H9 (cell line): ENCODE data around the gene HS6ST2. TPM values are rescaled to one million over a fixed set of nuclear protein-coding genes. Genes with fewer than 3 reads are reported as not detected.

Source experiments
- DNase-seq: peaks from one replicate; pipeline ENCODE4 v3.0.0-alpha.2; 2017
- H2AFZ ChIP-seq: one replicate; pipeline ENCODE4 v1.6.1; 2013; ENCODE audit warnings: mild to moderate bottlenecking, low read length, control low read depth, moderate library complexity
- H2AK5ac ChIP-seq: 2 replicates; pipeline ENCODE4 v1.6.1; 2013; ENCODE audit warnings: low read length, control low read depth, mixed read lengths; ENCODE audit not compliant: insufficient read length
- H2BK120ac ChIP-seq: one replicate; pipeline ENCODE4 v1.6.1; 2013; ENCODE audit warnings: low read depth, mild to moderate bottlenecking, low read length, control low read depth, inconsistent platforms; ENCODE audit not compliant: poor library complexity, severe bottlenecking
- H2BK12ac ChIP-seq: 2 replicates; pipeline ENCODE4 v1.6.1; 2013; ENCODE audit warnings: low read length, control low read depth, mixed read lengths, low read depth; ENCODE audit not compliant: insufficient read length
- H2BK15ac ChIP-seq: 2 replicates; pipeline ENCODE4 v1.6.1; 2013; ENCODE audit warnings: low read depth, low read length, control low read depth
- H2BK20ac ChIP-seq: one replicate; pipeline ENCODE4 v1.6.1; 2013; ENCODE audit warnings: low read depth, mild to moderate bottlenecking, low read length, control low read depth, inconsistent platforms; ENCODE audit not compliant: poor library complexity, severe bottlenecking
- H2BK5ac ChIP-seq: 2 replicates; pipeline ENCODE4 v1.6.1; 2013; ENCODE audit warnings: low read length, control low read depth, mixed read lengths; ENCODE audit not compliant: insufficient read length
- H3K14ac ChIP-seq: 2 replicates; pipeline ENCODE4 v1.6.1; 2013; ENCODE audit warnings: low read length, control low read depth; ENCODE audit not compliant: insufficient read depth
- H3K18ac ChIP-seq: 2 replicates; pipeline ENCODE4 v1.6.1; 2013; ENCODE audit warnings: low read depth, mild to moderate bottlenecking, mixed read lengths, low read length, control low read depth; ENCODE audit not compliant: insufficient read length
- H3K23ac ChIP-seq: 2 replicates; pipeline ENCODE4 v1.6.1; 2013; ENCODE audit warnings: low read length, control low read depth, mixed read lengths, low read depth; ENCODE audit not compliant: insufficient read length
- H3K23me2 ChIP-seq: 2 replicates; pipeline ENCODE4 v1.6.1; 2013; ENCODE audit warnings: low read depth, mild to moderate bottlenecking, mixed read lengths, low read length, control low read depth; ENCODE audit not compliant: insufficient read length, poor library complexity, severe bottlenecking
- H3K27ac ChIP-seq: 2 replicates; pipeline ENCODE4 v1.5.1; 2013; ENCODE audit warnings: low read length, control low read depth, mixed read lengths, low read depth; ENCODE audit not compliant: insufficient read length
- H3K27me3 ChIP-seq: 2 replicates; pipeline ENCODE4 v1.6.1; 2013; ENCODE audit warnings: low read length, control low read depth, inconsistent platforms; ENCODE audit not compliant: insufficient read depth
- H3K4ac ChIP-seq: 2 replicates; pipeline ENCODE4 v1.6.1; 2013; ENCODE audit warnings: low read depth, mild to moderate bottlenecking, control low read depth, inconsistent platforms, low read length, moderate library complexity
- H3K4me1 ChIP-seq: 2 replicates; pipeline ENCODE4 v1.6.1; 2013; ENCODE audit warnings: low read length, control low read depth, inconsistent platforms; ENCODE audit not compliant: insufficient read depth
- H3K4me2 ChIP-seq: 2 replicates; pipeline ENCODE4 v1.6.1; 2013; ENCODE audit warnings: low read length, control low read depth, mixed read lengths; ENCODE audit not compliant: insufficient read length, insufficient read depth
- H3K56ac ChIP-seq: 2 replicates; pipeline ENCODE4 v1.6.1; 2013; ENCODE audit warnings: low read depth, mild to moderate bottlenecking, mixed read lengths, low read length, control low read depth; ENCODE audit not compliant: insufficient read length
- H3K79me1 ChIP-seq: 2 replicates; pipeline ENCODE4 v1.6.1; 2013; ENCODE audit warnings: low read depth, mild to moderate bottlenecking, moderate library complexity, low read length, control low read depth, inconsistent platforms; ENCODE audit not compliant: insufficient read depth, poor library complexity, severe bottlenecking
- H3K79me2 ChIP-seq: 2 replicates; pipeline ENCODE4 v1.6.1; 2013; ENCODE audit warnings: low read length, control low read depth, inconsistent platforms; ENCODE audit not compliant: insufficient read depth
- H3K9ac ChIP-seq: 2 replicates; pipeline ENCODE4 v1.6.1; 2013; ENCODE audit warnings: low read length, control low read depth, mixed read lengths; ENCODE audit not compliant: insufficient read length; ENCODE audit errors: extremely low read depth
- H3K9me3 ChIP-seq: one replicate; pipeline ENCODE4 v1.6.1; 2013; ENCODE audit warnings: low read depth, low read length, inconsistent platforms; ENCODE audit not compliant: control insufficient read depth
- H3T11ph ChIP-seq: one replicate; pipeline ENCODE4 v1.6.1; 2013; ENCODE audit warnings: mild to moderate bottlenecking, low read length, control low read depth, inconsistent platforms
- H4K20me1 ChIP-seq: one replicate; pipeline ENCODE4 v1.6.1; 2013; ENCODE audit not compliant: control insufficient read depth, insufficient read length, insufficient read depth
- H4K5ac ChIP-seq: 2 replicates; pipeline ENCODE4 v1.6.1; 2013; ENCODE audit warnings: low read depth, mild to moderate bottlenecking, mixed read lengths, low read length, control low read depth; ENCODE audit not compliant: insufficient read length
- H4K8ac ChIP-seq: replicated peaks from 2 replicates; pipeline ENCODE4 v1.6.1; 2013; ENCODE audit warnings: low read length, control low read depth, mixed read lengths, low read depth; ENCODE audit not compliant: insufficient read length
- H4K91ac ChIP-seq: 2 replicates; pipeline ENCODE4 v1.6.1; 2013; ENCODE audit warnings: low read depth, mild to moderate bottlenecking, moderate library complexity, mixed read lengths, low read length, control low read depth; ENCODE audit not compliant: insufficient read length
- H3K27ac Mint-ChIP-seq, 3 experiments: 2 replicates in 2 of 3; 3 replicates in 1 of 3; pipeline ENCODE4 v1.8.0; 2020 to 2021; ENCODE audit warnings: mixed read lengths in 3 of 3, mild to moderate bottlenecking in 1 of 3, moderate library complexity in 1 of 3
- H3K27me3 Mint-ChIP-seq: 2 replicates; pipeline ENCODE4 v1.8.0; 2021; ENCODE audit warnings: low read depth, mild to moderate bottlenecking, moderate library complexity, mixed read lengths
- H3K36me3 Mint-ChIP-seq, 3 experiments: 2 replicates in 2 of 3; 3 replicates in 1 of 3; pipeline ENCODE4 v1.8.0; 2020 to 2021; ENCODE audit warnings: low read depth in 3 of 3, mixed read lengths in 3 of 3; ENCODE audit not compliant: insufficient read depth in 1 of 3
- H3K4me1 Mint-ChIP-seq, 2 experiments: 2 replicates each; pipeline ENCODE4 v1.8.0; 2020; ENCODE audit warnings: mixed read lengths in 2 of 2
- H3K4me3 Mint-ChIP-seq, 2 experiments: 2 replicates in 1 of 2; 3 replicates in 1 of 2; pipeline ENCODE4 v1.8.0; 2020 to 2021; ENCODE audit warnings: mild to moderate bottlenecking in 2 of 2, mixed read lengths in 2 of 2, moderate library complexity in 1 of 2
- H3K9me3 Mint-ChIP-seq, 2 experiments: 2 replicates in 1 of 2; 3 replicates in 1 of 2; pipeline ENCODE4 v1.8.0; 2020; ENCODE audit warnings: mild to moderate bottlenecking in 2 of 2, mixed read lengths in 2 of 2, moderate library complexity in 1 of 2
- WGBS: extraction: QIAGEN DNeasy Blood & Tissue Kit; methylation state at CpG from one replicate; pipeline ENCODE4 v1.1.7; 2013; ENCODE audit warnings: missing lambda C conversion rate, low lambda C conversion rate, mixed read lengths; ENCODE audit not compliant: insufficient read length; ENCODE audit errors: extremely low coverage; 5-methylcytosine and 5-hydroxymethylcytosine counted together
- total RNA-seq: library from RNA; stranded (reverse); gene quantifications from 2 replicates; pipeline ENCODE4 v1.2.1, GENCODE V29; 2021
- TF ChIP-seq, protein P1 (sequence below): fragments of 200-600 bp; sonication (generic); conservative IDR thresholded peaks from 3 replicates; pipeline ENCODE4 v1.8.0; 2021; ENCODE audit warnings: antibody characterized with exemption, mild to moderate bottlenecking

The HS6ST2 gene
- total RNA-seq, 1 experiment from 2014 or later: 4.8 TPM

DNA sequence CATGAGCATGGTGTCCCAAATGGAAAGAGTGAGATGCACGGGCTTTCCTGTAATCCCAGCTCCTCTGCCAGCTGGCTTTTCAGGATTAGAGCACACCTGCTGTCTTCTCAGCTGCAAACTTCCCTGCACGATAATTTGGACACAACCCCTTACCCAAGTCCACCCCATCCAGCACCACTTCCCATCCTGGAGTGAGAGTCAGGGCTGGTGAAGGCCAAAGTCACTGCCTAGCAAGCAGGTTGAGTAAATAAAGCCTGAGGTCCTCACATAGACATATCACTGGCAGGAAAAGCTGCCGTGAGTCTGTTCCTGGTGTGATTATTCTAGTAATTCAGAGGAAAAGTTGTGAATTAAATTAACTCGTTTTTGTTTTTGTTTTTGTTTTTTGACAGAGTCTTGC is 355.7 kb downstream of the HS6ST2 start:
- H3K27ac Mint-ChIP-seq: peak overlapping the region in 1 of 3 experiments; percentile 82; a peak in 1 of 7 replicates
- H3K4me1 Mint-ChIP-seq: no peaks in the 10 kb centered on the region
- Histone ChIP-seq H2BK120ac (no peak overlapping the region), H2BK12ac (no peak overlapping the region), H3K4ac (no peak overlapping the region), H3K27ac (no peak overlapping the region), H2AFZ (no peak overlapping the region), H2BK5ac (no peak overlapping the region), H3K14ac (no peak overlapping the region), H4K91ac (no peak overlapping the region), H3K18ac (no peak overlapping the region), H3K9ac (no peak overlapping the region), H4K20me1 (no peaks in the 10 kb centered on the region), H4K5ac (no peak overlapping the region), H3T11ph (no peak overlapping the region), H3K23ac (no peak overlapping the region), H3K56ac (no peak overlapping the region), H3K9me3 (no peaks in the 10 kb centered on the region), H2AK5ac (no peak overlapping the region), H3K4me2 (no peak overlapping the region), H3K23me2 (no peaks in the 10 kb centered on the region), H3K27me3 (no peaks in the 10 kb centered on the region), H2BK20ac (no peak overlapping the region), H3K79me2 (no peaks in the 10 kb centered on the region), H3K4me1 (no peaks in the 10 kb centered on the region), H2BK15ac (no peak overlapping the region), H3K79me1 (no peaks in the 10 kb centered on the region), H4K8ac (no peak overlapping the region)
- no peaks in the 10 kb centered on the region for H3K9me3 Mint-ChIP-seq
- peaks cover 9% of the 10 kb centered on the region for H3K27me3 Mint-ChIP-seq
- TF ChIP-seq, protein P1, sequence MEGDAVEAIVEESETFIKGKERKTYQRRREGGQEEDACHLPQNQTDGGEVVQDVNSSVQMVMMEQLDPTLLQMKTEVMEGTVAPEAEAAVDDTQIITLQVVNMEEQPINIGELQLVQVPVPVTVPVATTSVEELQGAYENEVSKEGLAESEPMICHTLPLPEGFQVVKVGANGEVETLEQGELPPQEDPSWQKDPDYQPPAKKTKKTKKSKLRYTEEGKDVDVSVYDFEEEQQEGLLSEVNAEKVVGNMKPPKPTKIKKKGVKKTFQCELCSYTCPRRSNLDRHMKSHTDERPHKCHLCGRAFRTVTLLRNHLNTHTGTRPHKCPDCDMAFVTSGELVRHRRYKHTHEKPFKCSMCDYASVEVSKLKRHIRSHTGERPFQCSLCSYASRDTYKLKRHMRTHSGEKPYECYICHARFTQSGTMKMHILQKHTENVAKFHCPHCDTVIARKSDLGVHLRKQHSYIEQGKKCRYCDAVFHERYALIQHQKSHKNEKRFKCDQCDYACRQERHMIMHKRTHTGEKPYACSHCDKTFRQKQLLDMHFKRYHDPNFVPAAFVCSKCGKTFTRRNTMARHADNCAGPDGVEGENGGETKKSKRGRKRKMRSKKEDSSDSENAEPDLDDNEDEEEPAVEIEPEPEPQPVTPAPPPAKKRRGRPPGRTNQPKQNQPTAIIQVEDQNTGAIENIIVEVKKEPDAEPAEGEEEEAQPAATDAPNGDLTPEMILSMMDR: no peak
- WGBS: no CpG with 5 or more reads among the region's 4 CpGs
- no peak for DNase-seq
- H3K4me3 Mint-ChIP-seq: no peak overlapping the region
- H3K36me3 Mint-ChIP-seq: no peaks in the 10 kb centered on the region
